Measurements from ENCODE around the gene FBLN2. TPM values are rescaled to one million over a fixed set of nuclear protein-coding genes. Genes with fewer than 3 reads are reported as not detected.

The FBLN2 gene
- total and polyA plus RNA-seq, 2 of the 4 experiments (the other 2 are of a cell fraction), result 11.8 to 60.8 TPM

- no peaks in the 10 kb centered on the region for H3K79me1 ChIP-seq (ENCODE audit: low read depth in 1 of 2, low read length in 2 of 2)
- no peak overlapping the region for H3K23ac ChIP-seq (ENCODE audit: low read depth, low read length)
- H3K36me3 ChIP-seq (ENCODE audit: control insufficient read depth, insufficient read depth, low read length), result no peaks in the 10 kb centered on the region
- H3K9ac ChIP-seq (ENCODE audit: low read depth, low read length), result no peak overlapping the region
- DNase-seq (no peak), ATAC-seq (ENCODE audit: low read depth) (no peak)
- H3K56ac ChIP-seq (ENCODE audit: extremely low read depth, insufficient read depth, low read length), result no peak overlapping the region
- H3K14ac ChIP-seq (replicated peaks; ENCODE audit: low read depth, low read length), result no peak overlapping the region
- intact Hi-C loops (cut with micrococcal nuclease) (no loop called here), in situ Hi-C loops (cut with MboI; ENCODE audit: low sequenced_read_pairs) (no loop called here), dilution Hi-C loops (cut with HindIII; ENCODE audit: low sequenced_read_pairs, unreplicated experiment) (no loop called here)
- ChIA-PET POLR2A (ENCODE audit: unreplicated experiment) (no interaction called here), CTCF (interaction anchor here (1.6 kb wide), 1 partner anchor 130 kb away, joined by 4 read pairs; no protein-coding TSS in a partner anchor)
- H4K5ac ChIP-seq (ENCODE audit: low read depth, low read length), result no peak overlapping the region
- no TSS peak for BruUV-seq (replicated peaks)
- no peak overlapping the region for H2AFZ ChIP-seq (replicated peaks; ENCODE audit: low read length, poor library complexity)
- TF ChIP-seq MXI1 (IDR thresholded peaks at IDR 0.05; ENCODE audit: borderline replicate concordance, low read depth, low read length) (no peak), RFX5 (IDR thresholded peaks at IDR 0.05; ENCODE audit: low read depth, low read length) (no peak), BHLHE40 (IDR thresholded peaks at IDR 0.05; ENCODE audit: low read depth, low read length) (no peak), MAZ (IDR thresholded peaks at IDR 0.05; ENCODE audit: borderline replicate concordance, low read depth, low read length) (no peak), CEBPB (IDR thresholded peaks at IDR 0.05; ENCODE audit: low read depth, low read length) (no peak), NFE2L2 (IDR thresholded peaks at IDR 0.05; ENCODE audit: low read depth, low read length) (no peak), POLR2A (IDR thresholded peaks at IDR 0.05; ENCODE audit: low read depth, low read length) (no peak)
- TF ChIP-seq, protein P1, sequence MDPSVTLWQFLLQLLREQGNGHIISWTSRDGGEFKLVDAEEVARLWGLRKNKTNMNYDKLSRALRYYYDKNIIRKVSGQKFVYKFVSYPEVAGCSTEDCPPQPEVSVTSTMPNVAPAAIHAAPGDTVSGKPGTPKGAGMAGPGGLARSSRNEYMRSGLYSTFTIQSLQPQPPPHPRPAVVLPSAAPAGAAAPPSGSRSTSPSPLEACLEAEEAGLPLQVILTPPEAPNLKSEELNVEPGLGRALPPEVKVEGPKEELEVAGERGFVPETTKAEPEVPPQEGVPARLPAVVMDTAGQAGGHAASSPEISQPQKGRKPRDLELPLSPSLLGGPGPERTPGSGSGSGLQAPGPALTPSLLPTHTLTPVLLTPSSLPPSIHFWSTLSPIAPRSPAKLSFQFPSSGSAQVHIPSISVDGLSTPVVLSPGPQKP (IDR thresholded peaks at IDR 0.05; ENCODE audit: borderline replicate concordance, low read depth, low read length), result no peak
- no peaks in the 10 kb centered on the region for H4K20me1 ChIP-seq (ENCODE audit: insufficient read depth, low read length)
- H3K18ac ChIP-seq (ENCODE audit: low read depth, low read length), result no peak overlapping the region
- H2AK9ac ChIP-seq (replicated peaks; ENCODE audit: low read depth, low read length, poor library complexity), result no peak overlapping the region
- H4K8ac ChIP-seq (ENCODE audit: low read depth in 2 of 2, low read length in 2 of 2), result no peak overlapping the region
- peaks cover 9% of the 10 kb centered on the region; the same call in 1 of the 2 replicates for H3K9me1 ChIP-seq (ENCODE audit: insufficient read depth, low read length)
- H2BK5ac ChIP-seq (ENCODE audit: low read depth, low read length, poor library complexity, severe bottlenecking), result no peak overlapping the region
- H3K4me3 ChIP-seq (ENCODE audit: insufficient read depth, low read depth, low read length), result no peak overlapping the region
- no peak overlapping the region for H2BK120ac ChIP-seq (ENCODE audit: low read depth, low read length)
- H2BK15ac ChIP-seq (ENCODE audit: low read depth, low read length), result no peak overlapping the region
- H3K9me3 ChIP-seq (ENCODE audit: control insufficient read depth, insufficient read depth, low read length), result no peaks in the 10 kb centered on the region
- no peak overlapping the region for H3K27ac ChIP-seq (ENCODE audit: insufficient read depth, low read length)
- no CpG with 5 or more reads among the region's 7 CpGs for WGBS, 2 experiments (ENCODE audit: extremely low coverage in 2 of 2, insufficient read length in 1 of 2)
- H4K91ac ChIP-seq (ENCODE audit: insufficient read depth, low read depth, low read length), result no peak overlapping the region
- no peak overlapping the region for H2BK20ac ChIP-seq (ENCODE audit: low read depth, low read length)
- H2AK5ac ChIP-seq (ENCODE audit: low read depth, low read length), result 0 out of 2 replicates have a peak overlapping the region, but pooled peaks have one; percentile 9
- H3K4ac ChIP-seq (ENCODE audit: low read depth, low read length), result no peak overlapping the region
- H3K4me2 ChIP-seq (ENCODE audit: low read depth, low read length), result no peak overlapping the region
- H3K4me1 ChIP-seq (ENCODE audit: control insufficient read depth, insufficient read depth, low read length), result peaks cover 9% of the 10 kb centered on the region
- no peaks in the 10 kb centered on the region for H3K27me3 ChIP-seq (ENCODE audit: control insufficient read depth, insufficient read depth, low read length)
Measured at GRCh38 chr3:13512451-13512850, 36.5 kb upstream of the FBLN2 start.

Measured in IMR-90 (cell line).